Pancreas (tissue), 10 donors: ENCODE results near the gene NPB. TPM values are rescaled to one million over a fixed set of nuclear protein-coding genes. Genes with fewer than 3 reads are reported as not detected.

ENCODE experiments used
- ATAC-seq, 4 donors: fragments of 200-7000 bp; cut with Tn5 transposase; one replicate each; pipeline versions ENCODE4 v1.8.0 to v1.9.1; 2020; ENCODE audit warnings: mild to moderate bottlenecking in 4 of 4, moderate library complexity in 4 of 4
- DNase-seq, 6 donors: peaks; one replicate each; pipeline ENCODE4 v3.0.0-alpha.2; 2020
- FAIRE-seq: peaks from 2 replicates; lab custom pipeline; 2012; peaks lifted over from hg19 to GRCh38; lab: Jason Lieb, UNC
- H3K27ac ChIP-seq, 4 donors: fragments of 200-600 bp; sonication (generic); 1 replicate in 3 of 4; 2 replicates in 1 of 4; pipeline versions ENCODE4 v1.5.0 to v1.8.0; 2020
- H3K27me3 ChIP-seq, 4 donors: fragments of 200-600 bp; one replicate each; pipeline ENCODE4 v1.8.0; 2021
- H3K36me3 ChIP-seq, 3 donors: fragments of 200-600 bp; sonication (generic) in 1 of 3; one replicate each; pipeline versions ENCODE4 v1.5.0 to v1.8.0; 2020 to 2021
- H3K4me1 ChIP-seq, 3 donors: fragments of 200-600 bp; one replicate each; pipeline ENCODE4 v1.8.0; 2021
- H3K4me3 ChIP-seq, 4 donors: fragments of 200-600 bp; sonication (generic) in 2 of 4; one replicate each; pipeline versions ENCODE4 v1.5.0 to v1.8.0; 2020 to 2021
- H3K9me3 ChIP-seq, 4 donors: fragments of 200-600 bp; one replicate each; pipeline ENCODE4 v1.8.0; 2021
- CTCF ChIP-seq, 4 donors: fragments of 200-600 bp; sonication (generic) in 3 of 4; IDR thresholded peaks; one replicate each; pipeline versions ENCODE4 v1.5.0 to v1.8.0; 2021; ENCODE audit warnings: antibody characterized with exemption in 4 of 4
- WGBS, 2 donors: extraction: QIAGEN DNeasy Blood & Tissue Kit; methylation state at CpG; one replicate each; pipeline ENCODE4 v1.1.7; 2013; 5-methylcytosine and 5-hydroxymethylcytosine counted together
- intact Hi-C, 3 donors: fragments of 100-400 bp; cut with DNase I; formaldehyde crosslinking; loops; one replicate each; pipeline versions ENCODE4 v1.11.1 to v1.14.2; 2022
- polyA plus RNA-seq, 2 donors: library from polyadenylated mRNA; stranded (reverse); fragments of 200-250 nt; gene quantifications; one replicate each; pipeline ENCODE4 v1.2.3, GENCODE V29; 2013
- total RNA-seq, 6 donors: library from RNA; stranded (reverse); fragmentation: NEBNext Ultra II Directional in 4 of 6; extraction: Animal tissue kit (Norgen Biotek cat#: 25700) in 4 of 6; gene quantifications; one replicate each; pipeline versions ENCODE4 v1.2.1 to v1.2.4, GENCODE V29; 2021 to 2023
- donor health status: healthy with polysubstance abuse.
- donor health status: DM: no; HTN: no; CAD: no; lungs with moderate emphysema.
- donor health status: DM: no; HTN: no; CAD: no.
- donor health status: control.
- donor health status: control.
- donor health status: Bipolar disorder and iron deficiency.
- donor health status: DM: yes; HTN: yes; CAD: no.
- donor health status: DM: no; HTN: no; CAD: no.
- donor health status: DM: no; HTN: no; CAD: no.
- donor health status: DM: yes; HTN: yes; CAD: no.

NPB gene
- total and polyA plus RNA-seq, 8 donors: 0.19 to 0.62 (median 0.37) TPM; not detected in 2

DNA sequence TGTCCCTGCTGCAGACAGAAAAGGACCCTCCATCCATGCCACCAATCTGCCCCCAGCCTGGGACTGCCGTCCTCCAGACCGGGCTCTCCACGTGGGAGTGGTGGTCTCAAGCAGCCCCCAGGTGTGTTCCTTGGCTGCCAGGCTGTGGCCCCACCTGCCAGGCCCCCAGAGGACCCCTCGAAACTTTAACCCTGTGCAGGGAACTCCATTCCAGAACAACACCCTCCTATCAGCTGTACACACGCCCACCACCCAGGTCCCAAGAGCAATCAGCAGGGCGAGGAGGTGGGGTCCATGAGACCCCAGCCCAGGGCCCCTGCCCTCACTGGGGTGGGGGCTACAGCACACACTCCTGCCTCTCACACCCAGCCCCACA, 33.7 kb downstream of the NPB start:
- ATAC-seq: no peak
- no peak for FAIRE-seq
- no peak for TF ChIP-seq CTCF (IDR thresholded peaks at IDR 0.05)
- no peak overlapping the region for H3K27ac ChIP-seq
- peak overlapping the region; percentile 52 to 74 (median 70) for H3K4me3 ChIP-seq
- no peaks in the 10 kb centered on the region for H3K36me3 ChIP-seq
- H3K4me1 ChIP-seq: peaks cover 0 to 5% (median 3%) of the 10 kb centered on the region in 3 donors
- intact Hi-C loops: no loop called here
- DNase-seq: peak in 2 of 6 donors; percentile 26 to 48
- H3K9me3 ChIP-seq: no peaks in the 10 kb centered on the region
- no peaks in the 10 kb centered on the region for H3K27me3 ChIP-seq
- 68 to 84% methylated on average over 6 of the region's 6 CpGs for WGBS, 2 donors

DNA sequence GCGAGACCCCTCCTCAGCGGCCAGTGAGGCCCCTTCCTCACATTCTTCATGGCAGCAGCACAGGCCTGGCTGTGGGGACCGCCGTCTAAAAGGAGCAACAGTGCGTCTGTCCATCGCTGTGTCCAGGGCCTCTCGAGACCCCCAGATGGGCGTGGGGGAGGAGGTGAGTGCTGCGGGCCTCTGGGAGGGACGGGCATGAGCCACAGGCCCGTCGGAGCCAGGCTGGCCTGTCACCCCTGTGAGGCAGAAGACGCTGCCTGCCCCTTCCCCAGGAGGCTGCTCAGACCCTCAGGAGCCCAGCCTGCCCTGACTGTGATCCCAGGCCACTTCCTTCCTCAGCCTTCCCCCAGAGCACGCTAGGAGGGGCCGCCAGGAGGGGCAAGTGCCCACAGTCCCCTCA, 37.2 kb downstream of the NPB start:
- FAIRE-seq: no peak
- Histone ChIP-seq H3K4me3 (no peak overlapping the region), H3K9me3 (no peaks in the 10 kb centered on the region), H3K36me3 (no peaks in the 10 kb centered on the region), H3K27me3 (no peaks in the 10 kb centered on the region), H3K27ac (no peak overlapping the region), H3K4me1 (peaks cover 0 to 5% (median 3%) of the 10 kb centered on the region in 3 donors)
- intact Hi-C loops: no loop called here
- TF ChIP-seq CTCF (IDR thresholded peaks at IDR 0.05): no peak
- no peak for ATAC-seq
- peak in 2 of 6 donors; percentile 31 to 51 for DNase-seq
- whole genome bisulfite sequencing, 2 donors: 77 to 78% methylated on average over 15 of the region's 15 CpGs

DNA sequence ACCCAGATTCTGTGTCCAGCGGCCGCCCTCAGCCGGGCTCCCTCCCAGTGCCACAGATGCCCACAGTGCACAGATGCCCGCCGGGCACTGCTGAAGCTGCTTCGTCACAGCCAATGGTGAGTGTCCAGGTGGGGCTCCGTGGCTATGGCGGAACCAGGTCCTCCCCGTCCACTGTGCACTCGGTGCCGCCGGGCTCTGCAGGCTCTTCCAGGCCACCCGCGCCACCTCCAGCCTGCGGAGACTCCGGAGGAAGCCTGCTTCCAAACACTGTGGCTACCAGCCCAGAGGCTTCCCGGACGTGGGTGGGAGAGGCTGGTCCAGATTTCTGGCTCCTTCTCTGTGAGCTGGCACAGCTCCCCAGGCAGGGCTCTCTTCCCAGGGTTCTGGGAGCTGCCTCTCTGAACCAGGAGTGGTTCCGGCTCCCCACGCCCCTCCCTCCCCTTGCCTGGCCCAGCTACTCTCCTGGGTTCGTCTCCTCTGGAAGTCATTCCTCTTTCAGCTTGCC, 37.9 kb downstream of the NPB start:
- no peak overlapping the region for H3K27ac ChIP-seq
- FAIRE-seq: no peak
- WGBS, 2 donors: 81 to 82% methylated on average over 21 of the region's 21 CpGs
- DNase-seq: peak in 2 of 6 donors; percentile 34 to 58
- TF ChIP-seq CTCF (IDR thresholded peaks at IDR 0.05): no peak
- no peak overlapping the region for H3K4me3 ChIP-seq
- H3K36me3 ChIP-seq: no peaks in the 10 kb centered on the region
- H3K4me1 ChIP-seq: peaks cover 0 to 5% (median 3%) of the 10 kb centered on the region in 3 donors
- no peak for ATAC-seq
- H3K27me3 ChIP-seq: no peaks in the 10 kb centered on the region
- no peaks in the 10 kb centered on the region for H3K9me3 ChIP-seq
- intact Hi-C loops: no loop called here

GRCh38 chr17:81940538-81941483, 38.8 kb downstream of the NPB start:
- Histone ChIP-seq H3K27me3 (no peaks in the 10 kb centered on the region), H3K27ac (no peak overlapping the region), H3K9me3 (no peaks in the 10 kb centered on the region), H3K4me1 (peaks cover 0 to 1% (median under 1%) of the 10 kb centered on the region in 3 donors), H3K36me3 (no peaks in the 10 kb centered on the region), H3K4me3 (no peak overlapping the region)
- DNase-seq (peak in 2 of 6 donors; percentile 30 to 57), FAIRE-seq (no peak), ATAC-seq (no peak)
- no peak for TF ChIP-seq CTCF (IDR thresholded peaks at IDR 0.05)
- WGBS, 2 donors: 87 to 88% methylated on average over 56 of the region's 56 CpGs
- intact Hi-C loops: no loop called here
